ENCODE data around the gene KIF12.
"Not testable (repeated sequence)": the region's sequence is repeated elsewhere in the genome, so short reads cannot be mapped to it uniquely, and the experiment has no call there.

KIF12 gene

DNA sequence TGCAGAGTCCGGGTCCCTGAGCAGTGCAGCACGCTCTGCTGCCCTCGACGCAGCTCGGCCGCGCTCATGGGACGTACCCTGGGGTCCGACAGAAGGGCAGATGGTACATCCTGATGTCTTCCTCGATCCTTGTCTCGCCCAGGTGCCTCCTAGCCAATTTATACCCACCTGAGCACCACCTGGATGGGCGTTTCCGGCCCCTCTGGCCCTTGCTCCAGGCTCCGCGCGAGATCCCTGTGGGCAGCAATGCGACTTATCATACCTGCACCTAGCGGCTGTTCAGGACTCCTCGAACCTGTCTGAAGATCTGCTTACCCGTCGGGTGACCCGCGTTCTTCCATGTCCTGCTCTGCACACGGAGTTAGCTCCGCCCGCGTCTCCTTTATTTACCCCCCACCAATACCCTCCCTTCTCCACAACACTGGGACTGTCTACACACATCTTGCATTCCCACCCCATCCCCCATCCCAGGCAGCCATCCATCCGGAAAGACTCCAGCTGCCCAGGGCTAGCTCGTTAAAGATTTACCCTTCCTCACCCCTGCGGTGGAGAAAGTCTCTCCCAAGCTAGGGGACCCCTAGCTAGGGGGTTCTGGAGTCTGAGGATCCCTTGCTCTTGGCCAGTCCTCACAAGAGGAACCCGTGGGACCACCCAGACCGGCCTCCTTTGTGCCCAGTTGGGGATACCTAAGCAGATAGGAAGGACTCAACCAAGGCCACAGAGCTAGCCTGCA lies at the start of gene KIF12:
TSS of gene KIF12 (minus strand) at position 357 of the 733 bp plus-strand sequence. CDS start at position 341, 16 bp downstream.
- no peak for DNase-seq

GRCh38 chr9:114146735-114147134 lies 47.6 kb upstream of the KIF12 start:
- DNase-seq, result no peak

GRCh38 chr9:114143234-114143633 lies 44.1 kb upstream of the KIF12 start:
- DNase-seq, result no peak

- no peak for DNase-seq
These were observed 42.7 kb upstream of the KIF12 start for GRCh38 chr9:114141553-114142402.

- DNase-seq, result no peak
These were observed 41.8 kb upstream of the KIF12 start for GRCh38 chr9:114140850-114141249.

- no peak for DNase-seq
These were observed 41.3 kb upstream of the KIF12 start for GRCh38 chr9:114140401-114140800.

DNA sequence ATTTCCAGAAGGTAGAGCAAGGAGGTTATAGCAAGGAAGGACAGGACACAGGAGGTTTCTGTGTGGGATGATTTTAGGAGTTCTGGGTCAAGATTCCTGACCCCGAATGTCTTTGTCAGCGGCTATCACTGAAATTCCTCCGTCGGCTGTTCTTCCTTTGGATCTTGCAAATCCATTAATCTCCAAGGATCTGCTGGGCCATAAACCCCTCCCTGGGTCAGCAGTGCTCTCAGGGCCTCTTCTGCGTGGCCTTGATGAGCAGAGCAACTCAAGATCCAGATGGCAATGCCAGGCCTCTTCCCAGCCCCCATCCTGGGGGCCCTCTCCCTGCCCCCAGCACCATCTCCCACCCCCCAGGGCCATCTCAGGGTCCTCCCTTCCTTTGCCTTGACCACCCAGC lies 40.0 kb upstream of the KIF12 start:
- DNase-seq, result no peak

GRCh38 chr9:114138552-114138971 lies 39.5 kb upstream of the KIF12 start:
- DNase-seq, result no peak

DNA sequence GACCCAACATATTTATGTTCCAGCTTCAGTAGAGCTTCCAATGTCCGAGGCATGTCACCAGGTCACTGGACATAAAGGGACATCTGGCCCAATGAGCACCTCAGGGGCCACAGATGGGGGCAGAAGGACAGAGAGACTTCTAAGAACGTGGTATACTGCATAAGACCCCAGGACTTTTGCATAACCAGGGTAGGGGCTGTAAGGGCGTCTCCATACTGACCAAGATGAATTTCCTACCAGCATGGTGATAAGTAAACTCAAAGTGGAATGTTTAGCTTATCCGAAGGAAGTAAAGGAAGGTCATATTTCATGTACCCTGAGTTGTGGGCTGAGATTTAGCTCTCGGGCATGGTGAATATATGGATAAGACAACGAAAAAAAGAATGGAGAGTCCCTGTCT lies 38.7 kb upstream of the KIF12 start:
- no peak for DNase-seq

GRCh38 chr9:114134827-114135396 lies 35.8 kb upstream of the KIF12 start:
- no peak for DNase-seq

- DNase-seq, result no peak
These were observed 33.4 kb upstream of the KIF12 start for GRCh38 chr9:114132550-114132918.

DNA sequence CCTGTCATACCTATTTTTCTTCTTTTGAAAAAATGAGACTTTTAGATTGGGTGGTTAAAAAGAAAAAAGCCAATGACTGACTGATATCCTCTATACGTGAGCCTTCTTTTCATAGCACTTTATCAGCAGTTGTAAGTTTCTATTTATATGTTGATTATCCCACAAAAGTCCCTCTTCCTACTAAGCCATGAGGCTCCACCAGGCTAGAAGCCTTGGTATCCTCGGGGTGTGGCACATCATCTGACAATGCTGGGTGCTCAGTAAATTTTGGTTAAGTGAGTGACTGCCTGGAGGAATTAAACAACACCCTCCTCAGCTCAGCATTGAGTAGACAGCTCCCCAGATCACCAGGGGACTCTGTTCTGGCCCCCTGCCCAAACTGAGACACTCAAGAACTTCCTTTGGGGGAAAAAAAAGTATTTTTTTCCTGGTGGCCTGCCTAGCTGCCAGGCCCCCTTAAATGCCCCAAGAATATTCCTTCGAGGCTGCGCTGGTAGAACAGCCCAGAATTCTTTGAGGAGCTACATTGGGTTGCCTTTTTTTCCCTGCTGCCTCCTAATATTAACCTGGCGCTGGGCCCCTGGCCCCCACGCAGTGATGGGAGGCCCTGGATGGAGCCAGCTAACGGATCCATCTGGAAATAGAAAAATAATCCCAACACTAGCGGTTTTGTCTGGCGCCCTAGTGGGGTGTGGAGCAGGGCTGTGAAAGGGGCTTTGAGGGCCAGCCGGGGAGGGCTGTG lies 32.9 kb upstream of the KIF12 start:
- DNase-seq, result no peak

- no peak for DNase-seq
These were observed 31.7 kb upstream of the KIF12 start for GRCh38 chr9:114130624-114131277.

DNA sequence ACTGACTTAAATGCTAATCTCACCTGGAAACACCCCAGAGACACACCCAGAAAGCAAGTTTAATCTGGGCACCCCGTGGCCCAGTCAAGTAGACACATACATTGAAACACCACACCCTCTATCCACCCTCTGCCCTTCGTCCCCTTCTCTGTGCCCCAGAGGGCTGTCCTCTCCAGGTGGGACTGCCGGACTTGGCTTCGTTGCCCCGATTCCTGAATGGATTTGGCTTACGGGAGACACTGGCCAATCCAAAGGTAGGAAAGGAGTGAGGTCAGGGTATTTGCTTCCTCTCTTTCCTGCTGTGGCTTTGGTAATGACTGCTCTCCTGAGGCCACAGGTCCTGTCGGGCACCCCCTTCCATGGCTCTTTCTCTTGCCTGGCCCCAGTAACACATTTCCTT lies 31.0 kb upstream of the KIF12 start:
- DNase-seq, result no peak

- DNase-seq, result not testable (repeated sequence)
These were observed 29.7 kb upstream of the KIF12 start for GRCh38 chr9:114128759-114129158.

GRCh38 chr9:114126247-114127060 lies 27.4 kb upstream of the KIF12 start:
- DNase-seq, result no peak

DNA sequence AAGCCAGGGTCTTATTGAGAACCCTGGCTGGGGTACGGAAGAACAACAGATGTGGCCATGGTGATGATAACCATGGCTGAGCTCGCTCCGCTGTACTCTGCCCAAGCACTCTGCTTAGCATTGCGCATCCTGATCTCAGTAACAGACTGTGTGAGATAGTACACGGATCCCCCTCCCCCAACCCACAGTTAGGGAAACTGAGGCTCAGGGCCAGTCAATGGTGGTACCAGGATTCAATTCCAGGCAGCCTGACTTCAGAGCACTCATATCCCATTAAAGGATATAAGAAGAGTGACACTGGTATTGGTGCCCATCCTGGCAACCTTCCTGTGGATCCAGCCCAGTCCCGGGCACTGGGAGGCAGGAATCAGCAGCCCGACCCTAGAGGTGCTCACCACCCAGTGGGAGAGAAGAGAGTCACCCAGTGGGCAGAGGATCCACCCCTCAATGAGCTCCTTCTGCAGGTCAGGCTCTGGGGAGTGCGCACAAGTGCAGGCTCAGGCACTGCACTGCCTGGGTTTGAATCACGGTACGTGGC lies 26.5 kb upstream of the KIF12 start:
- DNase-seq, result no peak

DNA sequence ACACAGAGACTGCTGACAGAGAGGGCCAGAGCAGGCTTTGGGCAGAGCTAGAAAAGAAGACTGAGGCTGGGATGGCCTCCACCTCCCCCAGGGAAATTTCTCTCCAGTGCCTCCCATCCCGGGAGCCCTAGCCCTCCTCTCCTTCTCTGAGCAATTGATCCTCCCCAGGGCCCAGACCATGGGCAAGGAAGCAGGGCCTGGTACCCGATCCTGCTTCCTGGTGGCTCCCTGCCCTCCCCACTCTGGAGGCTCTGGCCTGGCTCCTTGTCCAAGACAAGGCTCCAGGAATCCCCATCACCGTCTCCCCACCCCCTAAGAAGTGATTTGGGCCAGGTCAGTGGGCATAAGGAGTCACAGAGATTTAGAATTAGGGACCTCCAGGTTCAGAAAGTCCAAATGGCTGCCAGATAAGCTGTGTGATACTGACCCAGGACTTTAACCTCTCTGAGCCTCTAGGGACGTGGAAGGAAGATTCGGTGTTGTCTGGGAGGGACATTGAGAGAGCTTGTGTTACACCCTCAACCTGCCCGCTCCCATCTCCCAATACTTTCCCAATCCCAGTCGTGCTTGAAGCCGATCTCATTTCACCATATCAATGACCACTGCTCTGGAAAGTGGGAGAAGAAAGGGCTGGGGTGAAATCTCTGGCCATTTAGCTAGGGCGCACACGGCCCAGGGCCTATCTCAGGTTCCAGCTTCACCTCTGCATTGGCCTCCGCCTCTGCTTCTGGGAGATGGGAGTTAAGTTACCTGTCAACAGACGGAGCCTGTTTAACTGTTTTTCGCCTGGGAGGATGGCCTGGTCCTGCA lies 25.8 kb upstream of the KIF12 start:
- no peak for DNase-seq

DNA sequence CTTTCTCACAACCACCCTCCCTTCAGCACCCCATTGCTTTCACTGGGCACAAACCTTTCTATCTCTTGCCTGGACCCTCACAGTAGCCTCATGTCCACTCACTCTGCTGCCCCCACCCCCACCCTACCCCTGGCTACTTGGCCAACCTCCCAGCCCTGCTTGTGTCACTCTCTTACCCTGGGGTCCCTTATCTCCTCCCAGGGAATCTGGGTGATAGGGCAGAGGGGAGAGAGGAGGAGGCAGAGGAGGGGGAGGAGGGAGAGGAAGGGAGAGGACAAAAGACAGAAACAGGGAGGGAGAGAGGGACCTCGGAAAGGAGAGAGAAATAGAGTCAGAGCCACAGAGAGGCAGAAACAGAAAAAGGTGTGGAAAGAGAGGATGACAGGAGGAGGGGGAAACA lies 25.0 kb upstream of the KIF12 start:
- DNase-seq, result no peak
